ENCODE results near the gene KLRG1.

DNA sequence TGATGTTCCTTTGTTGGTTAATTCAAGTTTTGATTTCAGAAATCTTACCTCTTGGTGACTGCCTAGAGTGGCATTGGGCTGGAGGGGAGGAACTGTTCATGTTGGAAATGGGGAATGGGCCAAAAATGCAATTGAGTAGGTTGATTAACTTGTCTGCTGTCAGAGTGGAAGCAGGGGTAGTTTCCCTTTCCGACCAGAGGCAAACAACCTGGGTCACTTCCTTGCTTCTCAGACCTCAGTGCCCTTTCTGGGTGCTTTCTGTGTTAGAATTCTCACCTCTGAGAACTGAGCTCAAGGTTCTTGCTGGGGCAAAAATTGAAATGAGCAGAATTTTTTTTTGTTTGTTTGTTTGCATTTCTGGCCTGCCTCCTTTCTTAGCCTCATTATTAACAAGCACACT is 37.6 kb upstream of the KLRG1 start:
- TF ChIP-seq, protein P1, sequence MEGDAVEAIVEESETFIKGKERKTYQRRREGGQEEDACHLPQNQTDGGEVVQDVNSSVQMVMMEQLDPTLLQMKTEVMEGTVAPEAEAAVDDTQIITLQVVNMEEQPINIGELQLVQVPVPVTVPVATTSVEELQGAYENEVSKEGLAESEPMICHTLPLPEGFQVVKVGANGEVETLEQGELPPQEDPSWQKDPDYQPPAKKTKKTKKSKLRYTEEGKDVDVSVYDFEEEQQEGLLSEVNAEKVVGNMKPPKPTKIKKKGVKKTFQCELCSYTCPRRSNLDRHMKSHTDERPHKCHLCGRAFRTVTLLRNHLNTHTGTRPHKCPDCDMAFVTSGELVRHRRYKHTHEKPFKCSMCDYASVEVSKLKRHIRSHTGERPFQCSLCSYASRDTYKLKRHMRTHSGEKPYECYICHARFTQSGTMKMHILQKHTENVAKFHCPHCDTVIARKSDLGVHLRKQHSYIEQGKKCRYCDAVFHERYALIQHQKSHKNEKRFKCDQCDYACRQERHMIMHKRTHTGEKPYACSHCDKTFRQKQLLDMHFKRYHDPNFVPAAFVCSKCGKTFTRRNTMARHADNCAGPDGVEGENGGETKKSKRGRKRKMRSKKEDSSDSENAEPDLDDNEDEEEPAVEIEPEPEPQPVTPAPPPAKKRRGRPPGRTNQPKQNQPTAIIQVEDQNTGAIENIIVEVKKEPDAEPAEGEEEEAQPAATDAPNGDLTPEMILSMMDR (IDR thresholded peaks at IDR 0.05; ENCODE audit: insufficient read depth, low read length), result no peak
- TF ChIP-seq, protein P2, sequence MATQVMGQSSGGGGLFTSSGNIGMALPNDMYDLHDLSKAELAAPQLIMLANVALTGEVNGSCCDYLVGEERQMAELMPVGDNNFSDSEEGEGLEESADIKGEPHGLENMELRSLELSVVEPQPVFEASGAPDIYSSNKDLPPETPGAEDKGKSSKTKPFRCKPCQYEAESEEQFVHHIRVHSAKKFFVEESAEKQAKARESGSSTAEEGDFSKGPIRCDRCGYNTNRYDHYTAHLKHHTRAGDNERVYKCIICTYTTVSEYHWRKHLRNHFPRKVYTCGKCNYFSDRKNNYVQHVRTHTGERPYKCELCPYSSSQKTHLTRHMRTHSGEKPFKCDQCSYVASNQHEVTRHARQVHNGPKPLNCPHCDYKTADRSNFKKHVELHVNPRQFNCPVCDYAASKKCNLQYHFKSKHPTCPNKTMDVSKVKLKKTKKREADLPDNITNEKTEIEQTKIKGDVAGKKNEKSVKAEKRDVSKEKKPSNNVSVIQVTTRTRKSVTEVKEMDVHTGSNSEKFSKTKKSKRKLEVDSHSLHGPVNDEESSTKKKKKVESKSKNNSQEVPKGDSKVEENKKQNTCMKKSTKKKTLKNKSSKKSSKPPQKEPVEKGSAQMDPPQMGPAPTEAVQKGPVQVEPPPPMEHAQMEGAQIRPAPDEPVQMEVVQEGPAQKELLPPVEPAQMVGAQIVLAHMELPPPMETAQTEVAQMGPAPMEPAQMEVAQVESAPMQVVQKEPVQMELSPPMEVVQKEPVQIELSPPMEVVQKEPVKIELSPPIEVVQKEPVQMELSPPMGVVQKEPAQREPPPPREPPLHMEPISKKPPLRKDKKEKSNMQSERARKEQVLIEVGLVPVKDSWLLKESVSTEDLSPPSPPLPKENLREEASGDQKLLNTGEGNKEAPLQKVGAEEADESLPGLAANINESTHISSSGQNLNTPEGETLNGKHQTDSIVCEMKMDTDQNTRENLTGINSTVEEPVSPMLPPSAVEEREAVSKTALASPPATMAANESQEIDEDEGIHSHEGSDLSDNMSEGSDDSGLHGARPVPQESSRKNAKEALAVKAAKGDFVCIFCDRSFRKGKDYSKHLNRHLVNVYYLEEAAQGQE (IDR thresholded peaks at IDR 0.05; ENCODE audit: insufficient replicate concordance, low read depth), result no peak
- TF ChIP-seq POLR2AphosphoS5 (IDR thresholded peaks at IDR 0.05; ENCODE audit: low read depth), result no peak
